Naive B cell (primary cell): ENCODE measurements around the gene MYL6B. TPM values are rescaled to one million over a fixed set of nuclear protein-coding genes. Genes with fewer than 3 reads are reported as not detected.
"Not testable (repeated sequence)": the region's sequence is repeated elsewhere in the genome, so short reads cannot be mapped to it uniquely, and the experiment has no call there.

Source experiments
- ATAC-seq, 2 donors: fragments of 150-1000 bp; cut with Tn5 transposase; 2 replicates each; pipeline ENCODE4 v1.10.0; 2021; ENCODE audit warnings: low read depth in 2 of 2, mild to moderate bottlenecking in 2 of 2, moderate library complexity in 2 of 2
- DNase-seq: peaks from one replicate; pipeline ENCODE4 v3.0.0; 2022
- H3K27ac Mint-ChIP-seq, 6 donors: one replicate each; pipeline ENCODE4 v1.8.0; 2020 to 2022; ENCODE audit warnings: mild to moderate bottlenecking in 6 of 6, mixed read lengths in 6 of 6, moderate library complexity in 5 of 6, inconsistent platforms in 2 of 6
- H3K27me3 Mint-ChIP-seq, 3 donors: one replicate each; pipeline ENCODE4 v1.8.0; 2021 to 2022; ENCODE audit warnings: mixed read lengths in 3 of 3, mild to moderate bottlenecking in 1 of 3
- H3K36me3 Mint-ChIP-seq, 2 donors: one replicate each; pipeline ENCODE4 v1.8.0; 2020 to 2022; ENCODE audit warnings: mixed read lengths in 2 of 2, inconsistent platforms in 1 of 2, mild to moderate bottlenecking in 1 of 2
- H3K4me1 Mint-ChIP-seq, 3 donors: one replicate each; pipeline ENCODE4 v1.8.0; 2020 to 2022; ENCODE audit warnings: mixed read lengths in 3 of 3, inconsistent platforms in 1 of 3, mild to moderate bottlenecking in 1 of 3, moderate library complexity in 1 of 3
- H3K4me3 Mint-ChIP-seq, 8 donors: one replicate each; pipeline ENCODE4 v1.8.0; 2020 to 2022; ENCODE audit warnings: mild to moderate bottlenecking in 8 of 8, mixed read lengths in 8 of 8, moderate library complexity in 8 of 8, inconsistent platforms in 2 of 8
- H3K9me3 Mint-ChIP-seq, 7 donors: one replicate each; pipeline ENCODE4 v1.8.0; 2020 to 2022; ENCODE audit warnings: mixed read lengths in 7 of 7, mild to moderate bottlenecking in 5 of 7, inconsistent platforms in 2 of 7, moderate library complexity in 1 of 7
- polyA plus RNA-seq, 6 donors: library from polyadenylated mRNA; unstranded; fragments of 300-500 nt; fragmentation: Illumina TruSeq; gene quantifications; one replicate each; pipeline ENCODE4 v1.2.3, GENCODE V29; 2021; ENCODE audit warnings: low read depth in 6 of 6

Gene MYL6B
- polyA plus RNA-seq, 6 donors from 2014 or later, result 14.2 to 35.1 (median 20.2) TPM

DNA sequence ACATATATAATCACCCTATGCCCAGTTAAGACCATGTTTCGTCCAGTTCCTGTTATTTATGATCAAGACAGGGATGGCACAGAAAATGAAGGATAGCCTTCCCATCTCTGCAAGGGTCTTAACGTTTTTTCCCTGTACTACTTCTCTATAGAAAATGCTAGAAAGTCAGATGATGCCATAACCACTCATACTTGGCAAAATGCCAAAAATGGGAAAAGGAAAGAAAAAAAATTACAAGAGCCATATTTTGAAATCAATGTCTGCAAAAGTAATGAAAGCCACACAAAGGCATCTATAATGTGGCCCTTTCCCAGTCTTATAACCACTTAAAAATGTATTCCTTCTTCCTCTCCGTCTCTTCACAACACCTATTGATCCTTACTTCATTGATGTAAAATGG, 1.8 kb upstream of the MYL6B start:
- Mint-ChIP-seq H3K27me3 (no peaks in the 10 kb centered on the region), H3K36me3 (no peaks in the 10 kb centered on the region), H3K4me1 (peaks cover 16 to 34% (median 26%) of the 10 kb centered on the region in 3 donors), H3K27ac (peak overlapping the region in 3 of 6 donors; percentile 61 to 94 (median 73)), H3K9me3 (no peaks in the 10 kb centered on the region), H3K4me3 (peak overlapping the region in 6 of 8 donors; percentile 15 to 97 (median 92))
- no peak for DNase-seq
- ATAC-seq, result no peak

DNA sequence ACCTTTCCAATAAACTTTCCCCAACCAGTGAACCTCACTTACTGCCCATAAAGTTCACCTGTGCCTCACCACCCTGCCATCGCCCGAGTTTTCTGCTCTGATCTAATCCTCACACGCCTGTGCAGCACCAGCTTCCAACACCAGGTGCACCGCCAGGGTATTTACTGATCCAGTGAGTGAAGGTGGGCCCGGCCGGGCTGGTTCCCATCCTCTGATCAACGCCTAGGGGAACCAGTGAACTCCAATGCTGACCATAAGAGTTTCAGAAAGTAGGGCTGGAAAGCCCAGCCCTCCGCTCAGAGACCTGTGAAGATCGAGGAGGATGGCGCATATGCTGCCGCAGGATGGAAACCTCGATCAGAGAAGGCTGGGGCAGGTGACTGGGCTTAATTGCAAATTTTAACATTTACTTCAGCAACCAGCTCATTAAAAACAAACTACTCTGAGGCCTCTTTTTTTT, 685 bp upstream of the MYL6B start:
- peak overlapping the region; percentile 85 to 97 (median 94) for H3K4me3 Mint-ChIP-seq
- no peaks in the 10 kb centered on the region for H3K36me3 Mint-ChIP-seq
- peaks cover 18 to 42% (median 28%) of the 10 kb centered on the region in 3 donors for H3K4me1 Mint-ChIP-seq
- DNase-seq (peak; percentile 35), ATAC-seq (peak; percentile 66 to 74)
- H3K27me3 Mint-ChIP-seq, result no peaks in the 10 kb centered on the region
- peak overlapping the region; percentile 88 to 97 (median 96) for H3K27ac Mint-ChIP-seq
- no peaks in the 10 kb centered on the region for H3K9me3 Mint-ChIP-seq

DNA sequence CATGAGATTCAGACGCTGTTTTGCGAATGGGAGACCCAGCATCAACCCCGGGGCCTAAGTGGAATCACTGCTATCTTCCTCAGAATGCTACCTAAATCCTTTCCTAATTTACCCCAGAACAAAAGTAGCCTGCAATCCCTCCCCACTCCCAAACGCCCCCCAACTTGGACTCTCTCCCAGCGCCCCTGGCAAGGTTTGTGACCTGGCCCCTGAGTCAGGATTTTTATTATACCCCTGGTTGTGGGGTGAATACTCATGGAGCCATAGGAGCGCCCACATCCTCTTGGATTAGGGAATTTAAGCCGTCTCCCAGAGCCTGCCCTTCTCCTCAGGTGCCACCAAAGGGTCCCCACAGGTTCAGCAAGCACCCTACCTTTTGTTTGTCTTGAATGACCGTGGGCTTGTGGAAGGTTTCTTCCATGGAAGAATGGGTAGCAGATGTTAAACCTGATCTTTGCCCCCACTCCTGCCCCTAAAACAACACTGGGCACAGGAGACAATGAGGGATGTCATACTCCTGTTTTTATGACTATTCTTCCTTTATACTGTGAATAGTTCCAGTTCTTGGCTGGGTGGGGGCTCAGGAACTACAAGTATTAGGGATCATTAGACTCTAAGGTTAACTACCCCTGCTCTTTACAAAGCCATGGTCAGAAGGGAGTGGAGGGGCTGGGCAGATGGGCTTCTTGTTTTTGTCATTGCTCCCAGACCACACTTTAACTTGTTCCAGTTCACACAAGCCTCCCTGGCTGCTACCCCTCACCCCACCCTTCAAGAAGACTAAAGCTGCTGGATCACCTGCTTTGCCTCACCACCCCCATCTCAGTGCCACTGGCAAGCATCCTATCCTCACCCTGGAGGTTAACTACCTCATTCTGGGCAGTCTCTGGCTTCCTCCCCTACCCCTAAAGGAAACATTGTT, 630 bp downstream of the MYL6B start:
- Mint-ChIP-seq H3K9me3 (no peaks in the 10 kb centered on the region), H3K27me3 (no peaks in the 10 kb centered on the region), H3K27ac (peak overlapping the region in 5 of 6 donors; percentile 53 to 97 (median 95)), H3K36me3 (peaks cover 0 to 2% of the 10 kb centered on the region in 2 donors), H3K4me3 (peak overlapping the region; percentile 81 to 97 (median 92)), H3K4me1 (peaks cover 26 to 50% (median 37%) of the 10 kb centered on the region in 3 donors)
- ATAC-seq (no peak), DNase-seq (no peak)

DNA sequence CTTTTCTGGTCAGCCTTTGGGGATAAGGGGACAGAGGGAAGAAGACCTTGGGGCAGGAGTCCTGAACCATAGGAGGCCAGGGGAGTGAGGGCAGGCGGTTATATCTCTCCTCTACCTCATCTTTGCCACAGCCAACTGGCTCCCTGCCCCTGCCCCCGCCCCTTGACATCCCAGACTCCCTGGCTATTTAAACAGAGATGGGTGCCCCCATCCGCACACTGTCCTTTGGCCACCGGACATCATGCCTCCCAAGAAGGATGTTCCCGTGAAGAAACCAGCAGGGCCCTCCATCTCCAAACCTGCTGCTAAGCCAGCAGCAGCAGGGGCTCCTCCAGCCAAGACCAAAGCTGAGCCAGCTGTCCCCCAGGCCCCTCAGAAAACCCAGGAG, 1.3 kb downstream of the MYL6B start:
- DNase-seq, result no peak

DNA sequence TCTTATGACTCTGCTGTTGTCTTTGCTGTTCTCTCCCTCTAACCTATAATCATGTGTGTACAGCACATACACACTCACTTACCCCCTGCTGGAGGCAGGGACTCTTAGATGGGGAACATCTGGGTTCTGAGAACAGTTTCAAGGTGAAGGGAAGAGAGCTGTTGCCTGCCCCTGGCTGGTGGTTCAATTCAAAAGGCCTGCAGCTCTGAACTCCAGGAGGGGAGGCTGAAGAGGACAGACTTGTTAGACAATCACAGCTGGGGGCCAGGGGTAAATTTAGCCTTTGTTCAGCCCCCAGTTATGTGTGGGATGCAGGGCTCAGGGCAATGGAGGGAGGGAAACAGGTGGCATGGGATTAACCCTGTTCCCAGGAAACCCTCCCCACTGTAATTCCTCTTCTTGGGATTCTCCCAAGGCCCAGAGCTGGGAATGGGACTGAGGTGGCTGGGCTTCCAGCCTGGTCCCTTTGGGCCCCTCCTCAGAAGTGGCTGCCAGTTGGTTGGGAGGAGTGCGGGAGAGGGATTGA, 1.9 kb downstream of the MYL6B start:
- ATAC-seq (no peak), DNase-seq (no peak)
- no peaks in the 10 kb centered on the region for H3K27me3 Mint-ChIP-seq
- peaks cover 38 to 62% (median 45%) of the 10 kb centered on the region in 3 donors for H3K4me1 Mint-ChIP-seq
- peak overlapping the region in 1 of 6 donors; percentile 42 for H3K27ac Mint-ChIP-seq
- H3K4me3 Mint-ChIP-seq, result peak overlapping the region in 6 of 8 donors; percentile 49 to 98 (median 80)
- H3K9me3 Mint-ChIP-seq, result no peaks in the 10 kb centered on the region
- peaks cover 0 to 8% of the 10 kb centered on the region in 2 donors for H3K36me3 Mint-ChIP-seq

More for the DNA sequence above, 1.3 kb downstream of the MYL6B start:
- H3K4me1 Mint-ChIP-seq, result peaks cover 31 to 55% (median 38%) of the 10 kb centered on the region in 3 donors
- ATAC-seq, result no peak
- H3K36me3 Mint-ChIP-seq, result peaks cover 0 to 8% of the 10 kb centered on the region in 2 donors
- no peaks in the 10 kb centered on the region for H3K9me3 Mint-ChIP-seq
- H3K27ac Mint-ChIP-seq, result peak overlapping the region in 1 of 6 donors; percentile 30
- H3K4me3 Mint-ChIP-seq, result peak overlapping the region; percentile 42 to 97 (median 88)
- H3K27me3 Mint-ChIP-seq, result no peaks in the 10 kb centered on the region

DNA sequence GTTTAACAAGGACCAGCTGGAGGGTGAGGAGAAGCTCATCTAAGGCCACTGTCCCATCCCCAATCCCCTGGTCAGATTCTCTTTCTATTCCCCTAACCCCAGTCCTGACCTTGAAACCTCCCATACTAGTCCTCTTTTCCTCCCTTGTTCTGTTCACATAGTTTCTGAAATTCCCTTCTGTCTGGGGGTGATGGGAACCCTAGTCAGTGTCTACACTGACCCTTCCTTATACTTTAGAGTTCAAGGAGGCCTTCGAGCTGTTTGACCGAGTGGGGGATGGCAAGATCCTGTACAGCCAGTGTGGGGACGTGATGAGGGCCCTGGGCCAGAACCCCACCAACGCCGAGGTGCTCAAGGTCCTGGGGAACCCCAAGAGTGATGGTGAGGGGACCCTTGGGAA, 2.4 kb downstream of the MYL6B start:
- Mint-ChIP-seq H3K9me3 (no peaks in the 10 kb centered on the region), H3K4me3 (peak overlapping the region in 7 of 8 donors; percentile 56 to 99 (median 90)), H3K27ac (peak overlapping the region in 2 of 6 donors; percentile 6 to 72), H3K36me3 (peaks cover 0 to 9% of the 10 kb centered on the region in 2 donors), H3K27me3 (no peaks in the 10 kb centered on the region), H3K4me1 (peaks cover 43 to 67% (median 50%) of the 10 kb centered on the region in 3 donors)
- ATAC-seq (no peak), DNase-seq (no peak)

DNA sequence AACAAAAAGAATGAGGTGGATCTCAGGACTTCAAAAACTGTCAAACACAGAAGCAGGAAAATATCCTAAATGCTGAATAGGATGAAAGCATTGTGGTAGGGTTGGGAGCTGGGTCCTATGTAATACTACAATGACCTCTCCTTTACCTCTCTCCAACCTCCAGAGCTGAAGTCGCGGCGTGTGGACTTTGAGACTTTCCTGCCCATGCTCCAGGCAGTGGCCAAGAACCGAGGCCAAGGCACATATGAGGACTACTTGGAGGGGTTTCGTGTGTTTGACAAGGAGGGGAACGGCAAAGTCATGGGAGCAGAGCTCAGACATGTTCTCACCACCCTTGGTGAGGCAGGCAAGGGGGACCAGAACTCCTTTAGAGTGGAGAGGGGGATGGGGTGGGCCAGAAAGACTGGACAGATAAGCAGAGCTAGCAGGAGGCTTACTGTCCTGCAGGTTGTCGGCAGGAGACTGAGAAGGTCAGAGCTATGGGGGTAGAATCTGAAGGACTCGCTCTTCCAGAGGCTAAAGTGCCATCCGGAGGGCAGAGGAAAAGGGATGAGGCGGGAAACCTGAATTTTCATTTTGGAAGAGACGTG, 3.0 kb downstream of the MYL6B start:
- Mint-ChIP-seq H3K9me3 (no peaks in the 10 kb centered on the region), H3K27ac (peak overlapping the region in 4 of 6 donors; percentile 14 to 74 (median 22)), H3K4me3 (peak overlapping the region; percentile 48 to 100 (median 91)), H3K36me3 (peaks cover 0 to 14% of the 10 kb centered on the region in 2 donors), H3K27me3 (no peaks in the 10 kb centered on the region), H3K4me1 (peaks cover 48 to 72% (median 55%) of the 10 kb centered on the region in 3 donors)
- ATAC-seq (no peak), DNase-seq (no peak)

DNA sequence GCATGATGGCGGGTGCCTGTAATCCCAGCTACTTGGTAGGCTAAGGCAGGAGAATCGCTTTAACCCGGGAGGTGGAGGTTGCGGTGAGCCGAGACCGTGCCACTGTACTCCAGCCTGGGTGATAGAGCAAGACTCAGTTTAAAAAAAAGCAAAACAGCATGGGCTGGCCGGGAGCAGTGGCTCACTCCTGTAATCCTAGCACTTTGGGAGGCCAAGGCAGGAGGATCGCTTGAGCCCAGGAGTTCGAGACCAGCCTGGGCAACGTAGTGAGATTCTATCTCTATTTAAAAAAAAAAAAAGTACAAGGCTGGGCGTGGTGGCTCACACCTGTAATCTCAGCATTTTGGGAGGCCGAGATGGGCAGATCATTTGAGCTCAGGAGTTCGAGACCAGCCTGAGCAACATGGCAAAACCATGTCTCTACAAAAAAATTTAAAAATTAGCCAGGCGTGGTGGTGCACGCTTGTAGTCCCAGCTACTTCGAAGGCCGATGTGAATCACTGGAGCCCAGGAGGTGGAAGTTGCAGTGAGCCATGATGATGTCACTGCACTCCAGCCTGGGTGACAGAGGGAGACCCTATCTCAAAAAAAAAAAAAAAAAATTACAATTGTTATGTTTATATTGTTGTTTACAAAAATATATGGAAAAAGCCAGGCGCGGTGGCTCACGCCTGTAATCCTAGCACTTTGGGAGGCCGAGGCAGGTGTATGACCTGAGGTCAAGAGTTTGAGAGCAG, 4.2 kb downstream of the MYL6B start:
- peak overlapping the region; percentile 90 to 100 (median 98) for H3K4me3 Mint-ChIP-seq
- H3K27me3 Mint-ChIP-seq, DNase-seq, H3K9me3 Mint-ChIP-seq, ATAC-seq: not testable (repeated sequence)
- peak overlapping the region in 5 of 6 donors; percentile 96 to 100 (median 98) for H3K27ac Mint-ChIP-seq
- peaks cover 56 to 74% (median 63%) of the 10 kb centered on the region in 3 donors for H3K4me1 Mint-ChIP-seq
- H3K36me3 Mint-ChIP-seq, result peaks cover 0 to 27% of the 10 kb centered on the region in 2 donors

DNA sequence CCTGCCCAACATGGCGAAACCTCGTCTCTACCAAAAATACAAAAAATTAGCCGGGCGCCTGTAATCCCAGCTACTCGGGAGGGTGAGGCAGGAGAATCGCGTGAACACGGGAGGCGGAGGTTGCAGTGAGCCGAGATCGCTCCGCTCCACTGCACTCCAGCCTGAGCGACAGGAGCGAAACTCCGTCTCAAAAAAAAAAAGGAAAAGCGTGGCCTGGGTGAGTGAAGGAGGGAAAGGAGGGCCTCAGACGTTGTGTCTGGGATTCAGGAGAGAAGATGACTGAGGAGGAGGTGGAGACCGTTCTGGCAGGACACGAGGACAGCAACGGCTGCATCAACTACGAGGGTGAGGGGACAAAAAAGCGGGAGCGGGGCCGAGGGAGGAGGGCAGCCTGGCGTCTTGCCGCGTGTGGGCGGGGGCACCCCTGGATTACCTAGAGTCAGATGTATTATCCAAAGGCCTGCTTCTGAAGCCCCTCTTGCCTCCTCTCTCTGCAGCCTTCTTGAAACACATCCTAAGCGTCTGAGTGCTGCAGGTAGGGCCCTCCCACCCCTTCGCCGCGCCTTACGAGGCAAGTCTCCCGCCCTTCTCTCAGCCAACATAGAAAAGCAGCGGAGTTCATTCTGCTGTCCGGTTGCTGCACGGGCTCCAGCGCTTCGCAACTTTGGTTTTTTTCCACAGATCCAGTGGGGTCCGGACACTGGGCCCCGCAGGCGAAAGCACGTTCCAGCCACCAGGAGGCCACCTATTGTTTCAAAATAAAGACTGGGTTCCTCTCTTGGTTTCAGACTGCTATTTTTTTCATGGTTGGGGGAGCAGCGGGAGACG, 5.0 kb downstream of the MYL6B start:
- no peaks in the 10 kb centered on the region for H3K27me3 Mint-ChIP-seq
- H3K4me1 Mint-ChIP-seq, result peaks cover 49 to 66% (median 55%) of the 10 kb centered on the region in 3 donors
- DNase-seq (peak; percentile 84), ATAC-seq (peak; percentile 69 to 74)
- no peaks in the 10 kb centered on the region for H3K9me3 Mint-ChIP-seq
- peak overlapping the region; percentile 90 to 100 (median 98) for H3K4me3 Mint-ChIP-seq
- peaks cover 0 to 28% of the 10 kb centered on the region in 2 donors for H3K36me3 Mint-ChIP-seq
- peak overlapping the region; percentile 96 to 100 (median 98) for H3K27ac Mint-ChIP-seq

DNA sequence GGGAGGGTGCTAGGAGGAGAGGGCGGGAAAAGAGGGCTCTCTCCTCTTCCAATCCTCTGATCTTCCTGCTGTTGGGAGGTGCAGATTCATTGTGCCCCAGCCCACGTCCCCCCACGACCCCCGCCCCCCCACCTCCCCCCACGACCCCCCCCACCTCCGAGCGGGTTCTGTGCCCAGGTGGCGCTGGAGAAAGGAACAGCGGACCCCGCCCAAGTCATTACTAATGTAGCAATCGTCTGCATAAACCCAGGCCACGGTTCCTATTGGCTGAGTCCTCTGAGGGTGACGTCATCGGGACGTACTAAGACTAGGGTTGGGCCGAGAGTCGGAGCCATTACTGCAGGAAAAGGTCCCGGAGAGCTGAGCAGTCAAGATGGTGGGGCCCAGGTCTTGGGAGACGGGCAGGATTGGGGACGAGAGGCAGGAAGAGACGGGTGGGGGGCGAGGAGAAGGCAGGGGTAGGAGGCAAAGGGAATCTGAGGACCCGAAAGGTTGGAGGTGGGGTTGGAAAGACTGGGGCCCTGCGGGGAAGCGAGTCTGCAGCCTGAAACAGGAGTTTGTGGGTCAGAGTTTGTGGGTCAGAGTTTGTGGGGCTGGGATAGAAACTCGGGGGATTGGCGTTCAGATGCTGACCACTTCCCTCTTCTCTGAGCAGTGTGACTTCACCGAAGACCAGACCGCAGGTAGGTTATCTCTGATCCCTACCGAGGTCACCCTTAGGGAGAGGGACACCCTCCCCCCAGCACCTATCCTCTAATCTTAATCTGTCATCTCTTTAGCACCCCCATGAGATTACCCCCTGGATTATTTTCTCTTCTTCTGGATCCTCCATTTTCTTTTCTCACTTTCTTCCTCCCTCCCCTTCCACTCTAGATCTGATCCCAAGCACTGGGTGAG, 5.9 kb downstream of the MYL6B start, which contains the start of gene MYL6:
MYL6 (plus strand) TSS at position 331 of the 897 bp plus-strand sequence; CDS start at position 374, 43 bp downstream.
- peaks cover 48 to 58% (median 49%) of the 10 kb centered on the region in 3 donors for H3K4me1 Mint-ChIP-seq
- H3K27ac Mint-ChIP-seq, result peak within 1 kb of the TSS; percentile 98 to 100 (median 98)
- peak within 1 kb of the TSS; percentile 90 to 100 (median 98) for H3K4me3 Mint-ChIP-seq
- no peaks in the 10 kb centered on the region for H3K27me3 Mint-ChIP-seq
- H3K36me3 Mint-ChIP-seq, result peaks cover 0 to 28% of the 10 kb centered on the region in 2 donors
- no peaks in the 10 kb centered on the region for H3K9me3 Mint-ChIP-seq
- peak; percentile 90 to 92 for ATAC-seq
- peak; percentile 90 for DNase-seq

DNA sequence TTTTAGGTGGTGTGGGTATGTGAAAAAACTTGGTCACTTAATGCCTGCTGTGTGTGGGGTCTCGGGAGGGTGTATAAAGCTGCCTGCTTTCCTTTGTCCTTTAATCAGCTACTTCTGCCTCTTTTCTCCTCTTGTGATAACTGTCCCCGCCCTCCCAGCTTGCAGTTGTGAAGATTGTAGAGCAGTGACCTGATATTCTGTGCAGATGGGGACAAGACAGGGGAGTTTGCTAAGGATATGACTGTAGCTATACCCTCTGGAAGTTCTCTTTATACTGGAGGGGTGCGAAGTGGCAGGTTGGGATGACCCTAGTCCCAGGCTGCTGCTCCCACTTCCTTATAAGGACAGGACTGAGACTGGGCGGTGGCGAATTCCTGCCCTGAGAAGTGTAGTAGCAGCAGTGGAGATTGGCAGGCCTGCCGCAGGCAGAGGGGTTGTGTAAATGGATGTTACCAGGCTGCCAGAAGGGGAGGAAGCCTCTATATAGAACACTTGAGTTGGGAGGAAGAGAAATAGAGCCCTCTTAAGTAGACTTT, 6.6 kb downstream of the MYL6B start:
- H3K36me3 Mint-ChIP-seq, result peaks cover 0 to 35% of the 10 kb centered on the region in 2 donors
- no peaks in the 10 kb centered on the region for H3K9me3 Mint-ChIP-seq
- DNase-seq (no peak), ATAC-seq (no peak)
- H3K27ac Mint-ChIP-seq, result peak overlapping the region; percentile 98 to 100 (median 98)
- H3K4me1 Mint-ChIP-seq, result peaks cover 46 to 57% (median 48%) of the 10 kb centered on the region in 3 donors
- H3K27me3 Mint-ChIP-seq, result no peaks in the 10 kb centered on the region
- H3K4me3 Mint-ChIP-seq, result peak overlapping the region; percentile 90 to 100 (median 98)
